RWPE2 (cell line): ENCODE results near the gene BMPER.
A peak's percentile ranks its signal among the peaks of the same experiment; 100 is the strongest.

Source experiments
- ATAC-seq: fragments of 200-7000 bp; cut with Tn5 transposase; 3 replicates; pipeline ENCODE4 v1.9.1; 2021; ENCODE audit warnings: low read depth
- DNase-seq: peaks from one replicate; pipeline ENCODE4 v3.0.0-alpha.2; 2020; ENCODE audit warnings: low spot score
- H3K27ac ChIP-seq: fragments of 450-650 bp; 2 replicates; pipeline ENCODE4 v1.5.1; 2017; ENCODE audit warnings: mild to moderate bottlenecking; ENCODE audit not compliant: poor library complexity, severe bottlenecking
- H3K27me3 ChIP-seq: fragments of 250-450 bp; sonication (Bioruptor Pico); 2 replicates; pipeline ENCODE4 v1.5.1; 2021; ENCODE audit warnings: mild to moderate bottlenecking, moderate library complexity; ENCODE audit not compliant: insufficient read depth, poor library complexity, severe bottlenecking
- H3K36me3 ChIP-seq: fragments of 250-450 bp; sonication (Bioruptor Pico); 2 replicates; pipeline ENCODE4 v1.5.1; 2020; ENCODE audit warnings: low read depth, mild to moderate bottlenecking, moderate library complexity
- H3K4me1 ChIP-seq: fragments of 250-450 bp; sonication (Bioruptor Pico); 2 replicates; pipeline ENCODE4 v1.5.1; 2021; ENCODE audit warnings: mild to moderate bottlenecking, moderate library complexity; ENCODE audit not compliant: insufficient read depth, poor library complexity, severe bottlenecking
- H3K4me3 ChIP-seq: fragments of 250-450 bp; sonication (Bioruptor Pico); 2 replicates; pipeline ENCODE4 v1.5.1; 2021; ENCODE audit warnings: mild to moderate bottlenecking, moderate library complexity; ENCODE audit not compliant: severe bottlenecking
- H3K9me3 ChIP-seq: fragments of 250-450 bp; sonication (Bioruptor Pico); 2 replicates; pipeline ENCODE4 v1.5.1; 2021; ENCODE audit warnings: mild to moderate bottlenecking, moderate library complexity; ENCODE audit not compliant: severe bottlenecking
- TF ChIP-seq, protein P1 (sequence below): fragments of 450-650 bp; IDR thresholded peaks from one replicate; pipeline ENCODE4 v1.5.1; 2017; ENCODE audit warnings: mild to moderate bottlenecking, moderate library complexity; ENCODE audit not compliant: poor library complexity, severe bottlenecking

BMPER gene

DNA sequence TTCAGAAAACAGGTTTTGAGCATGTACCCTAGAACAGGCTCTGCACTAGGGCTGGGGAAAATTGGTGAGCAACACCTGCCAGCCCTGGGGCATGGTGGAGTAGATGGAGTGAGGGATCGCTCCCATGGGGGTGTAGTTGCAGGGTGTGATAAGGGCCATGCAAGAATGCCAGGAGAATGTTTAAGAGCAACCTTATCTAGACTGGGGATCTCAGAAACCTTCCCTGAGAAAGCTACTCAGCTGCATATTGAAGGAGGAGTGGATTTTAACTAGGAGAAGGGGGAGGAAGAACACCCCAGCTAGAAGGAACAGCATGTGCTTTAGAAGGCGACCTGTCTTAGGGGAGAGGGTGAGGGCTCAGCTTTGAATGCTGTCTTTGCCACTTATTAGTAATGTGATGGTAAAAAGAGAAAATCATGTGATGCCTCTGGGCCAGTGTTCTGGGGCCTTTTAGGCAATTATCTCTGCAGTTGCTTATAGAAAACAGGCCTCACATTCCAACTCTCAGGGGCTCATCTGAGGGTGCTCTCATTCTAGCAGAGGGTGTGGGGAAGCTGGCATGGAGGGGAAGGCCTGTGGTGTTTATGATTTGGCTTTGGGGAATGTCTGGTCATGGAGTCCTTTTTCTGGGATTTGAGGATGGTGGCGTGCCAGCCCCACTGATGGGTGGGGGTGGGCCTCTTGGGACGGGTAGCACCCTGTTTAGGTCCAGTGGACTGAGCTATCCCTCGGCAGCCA, 225.4 kb downstream of the BMPER start:
- Histone ChIP-seq H3K4me3 (no peak overlapping the region), H3K9me3 (no peaks in the 10 kb centered on the region), H3K4me1 (peaks cover 2% of the 10 kb centered on the region), H3K27ac (no peak overlapping the region), H3K36me3 (no peaks in the 10 kb centered on the region), H3K27me3 (no peaks in the 10 kb centered on the region)
- TF ChIP-seq, protein P1, sequence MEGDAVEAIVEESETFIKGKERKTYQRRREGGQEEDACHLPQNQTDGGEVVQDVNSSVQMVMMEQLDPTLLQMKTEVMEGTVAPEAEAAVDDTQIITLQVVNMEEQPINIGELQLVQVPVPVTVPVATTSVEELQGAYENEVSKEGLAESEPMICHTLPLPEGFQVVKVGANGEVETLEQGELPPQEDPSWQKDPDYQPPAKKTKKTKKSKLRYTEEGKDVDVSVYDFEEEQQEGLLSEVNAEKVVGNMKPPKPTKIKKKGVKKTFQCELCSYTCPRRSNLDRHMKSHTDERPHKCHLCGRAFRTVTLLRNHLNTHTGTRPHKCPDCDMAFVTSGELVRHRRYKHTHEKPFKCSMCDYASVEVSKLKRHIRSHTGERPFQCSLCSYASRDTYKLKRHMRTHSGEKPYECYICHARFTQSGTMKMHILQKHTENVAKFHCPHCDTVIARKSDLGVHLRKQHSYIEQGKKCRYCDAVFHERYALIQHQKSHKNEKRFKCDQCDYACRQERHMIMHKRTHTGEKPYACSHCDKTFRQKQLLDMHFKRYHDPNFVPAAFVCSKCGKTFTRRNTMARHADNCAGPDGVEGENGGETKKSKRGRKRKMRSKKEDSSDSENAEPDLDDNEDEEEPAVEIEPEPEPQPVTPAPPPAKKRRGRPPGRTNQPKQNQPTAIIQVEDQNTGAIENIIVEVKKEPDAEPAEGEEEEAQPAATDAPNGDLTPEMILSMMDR = no peak
- DNase-seq (no peak), ATAC-seq (no peak)

DNA sequence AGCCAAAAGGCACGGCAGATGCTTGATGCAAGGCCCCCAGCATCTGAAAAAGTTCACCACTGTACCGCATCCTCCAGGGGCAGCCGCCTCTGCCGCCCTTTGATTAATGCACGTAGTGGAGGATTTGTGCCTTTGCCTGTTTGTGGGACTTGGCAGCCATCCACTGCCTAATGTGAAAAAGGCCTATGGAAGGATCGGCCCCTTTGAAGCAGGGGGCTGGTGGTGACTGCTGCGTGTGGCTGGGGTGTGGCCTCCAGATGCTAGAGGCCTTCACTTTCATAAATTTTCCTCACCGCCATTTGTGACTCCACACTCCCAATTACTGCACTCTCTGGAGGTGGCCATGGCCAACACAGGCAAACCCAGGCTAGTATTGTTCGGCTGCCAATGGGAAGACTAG, 226.0 kb downstream of the BMPER start:
- Histone ChIP-seq H3K4me1 (peaks cover 2% of the 10 kb centered on the region), H3K9me3 (no peaks in the 10 kb centered on the region), H3K4me3 (no peak overlapping the region), H3K27me3 (no peaks in the 10 kb centered on the region), H3K27ac (no peak overlapping the region), H3K36me3 (no peaks in the 10 kb centered on the region)
- ATAC-seq = no peak
- no peak for DNase-seq
- TF ChIP-seq, protein P1 = no peak

GRCh38 chr7:34133356-34133982, 228.1 kb downstream of the BMPER start:
- Histone ChIP-seq H3K9me3 (no peaks in the 10 kb centered on the region), H3K36me3 (no peaks in the 10 kb centered on the region), H3K4me3 (no peak overlapping the region), H3K27ac (peak overlapping the region; percentile 78), H3K27me3 (no peaks in the 10 kb centered on the region), H3K4me1 (peaks cover 2% of the 10 kb centered on the region)
- peak; percentile 79 for ATAC-seq
- DNase-seq = no peak
- TF ChIP-seq, protein P1 = no peak

GRCh38 chr7:34133983-34134782, 228.8 kb downstream of the BMPER start:
- Histone ChIP-seq H3K27me3 (no peaks in the 10 kb centered on the region), H3K9me3 (no peaks in the 10 kb centered on the region), H3K4me1 (peaks cover 2% of the 10 kb centered on the region), H3K27ac (peak overlapping the region; percentile 78), H3K36me3 (no peaks in the 10 kb centered on the region), H3K4me3 (no peak overlapping the region)
- DNase-seq = no peak
- ATAC-seq = peak; percentile 78
- TF ChIP-seq, protein P1 = peak; percentile 89
